Naive thymus-derived CD8-positive, alpha-beta T cell (primary cell): ENCODE measurements around the gene NOPCHAP1. TPM values are rescaled to one million over a fixed set of nuclear protein-coding genes. Genes with fewer than 3 reads are reported as not detected.

Experiments
- ATAC-seq, 2 donors: fragments of 150-1000 bp; cut with Tn5 transposase in 1 of 2; sonication (Bioruptor Pico), chemical (Tn5 transposase) in 1 of 2; 1 replicate in 1 of 2; 2 replicates in 1 of 2; pipeline ENCODE4 v1.10.0; 2021; ENCODE audit warnings: mild to moderate bottlenecking in 2 of 2, moderate library complexity in 2 of 2
- POLR2A ChIA-PET: fragments of 350-600 bp; sonication (Branson Sonifier 250); formaldehyde crosslinking; loops from one replicate; lab custom pipeline; 2021; ENCODE audit warnings: antibody characterized with exemption; lab: Charles Lee
- DNase-seq, 10 donors: peaks; one replicate each; pipeline versions ENCODE4 v3.0.0 to v3.0.0-alpha.2; 2020 to 2022
- H3K27ac Mint-ChIP-seq, 10 donors: one replicate each; pipeline ENCODE4 v1.8.0; 2020 to 2022; ENCODE audit warnings: mild to moderate bottlenecking in 10 of 10, mixed read lengths in 10 of 10, moderate library complexity in 4 of 10, inconsistent platforms in 1 of 10
- H3K27me3 Mint-ChIP-seq, 5 donors: one replicate each; pipeline ENCODE4 v1.8.0; 2021 to 2022; ENCODE audit warnings: mixed read lengths in 5 of 5
- H3K36me3 Mint-ChIP-seq, 3 donors: one replicate each; pipeline ENCODE4 v1.8.0; 2020 to 2022; ENCODE audit warnings: mixed read lengths in 3 of 3, mild to moderate bottlenecking in 2 of 3, inconsistent platforms in 1 of 3
- H3K4me1 Mint-ChIP-seq, 4 donors: one replicate each; pipeline ENCODE4 v1.8.0; 2021 to 2022; ENCODE audit warnings: mixed read lengths in 4 of 4
- H3K4me3 Mint-ChIP-seq, 10 donors: one replicate each; pipeline ENCODE4 v1.8.0; 2020 to 2022; ENCODE audit warnings: mild to moderate bottlenecking in 10 of 10, mixed read lengths in 10 of 10, moderate library complexity in 6 of 10, inconsistent platforms in 1 of 10
- H3K9me3 Mint-ChIP-seq, 9 donors: one replicate each; pipeline ENCODE4 v1.8.0; 2020 to 2022; ENCODE audit warnings: mixed read lengths in 9 of 9, mild to moderate bottlenecking in 3 of 9, inconsistent platforms in 1 of 9, moderate library complexity in 1 of 9
- polyA plus RNA-seq, 3 donors: library from polyadenylated mRNA; unstranded; fragments of 300-500 nt; fragmentation: Illumina TruSeq; gene quantifications; one replicate each; pipeline ENCODE4 v1.2.3, GENCODE V29; 2021
- total RNA-seq, 8 experiments: library from RNA in 2 of 8; stranded (reverse) in 2 of 8; gene quantifications; one replicate each; pipeline ENCODE4 v1.2.3 and lab custom pipeline; 2021 to 2026

The NOPCHAP1 gene
- total and polyA plus RNA-seq, 5 experiments from 2014 or later: 15.4 to 25.8 (median 16.8) TPM

- no peak for DNase-seq
- Mint-ChIP-seq H3K27me3 (no peaks in the 10 kb centered on the region), H3K9me3 (no peaks in the 10 kb centered on the region), H3K4me1 (peaks cover 6 to 16% (median 9%) of the 10 kb centered on the region in 4 donors), H3K4me3 (peak overlapping the region in 1 of 10 donors; percentile 52), H3K36me3 (no peaks in the 10 kb centered on the region), H3K27ac (peak overlapping the region in 4 of 10 donors; percentile 0 to 70 (median 34))
- no peak for ATAC-seq
- POLR2A ChIA-PET: no interaction called here
Observed at GRCh38 chr12:105030820-105031807, 45.0 kb downstream of the NOPCHAP1 start.

DNA sequence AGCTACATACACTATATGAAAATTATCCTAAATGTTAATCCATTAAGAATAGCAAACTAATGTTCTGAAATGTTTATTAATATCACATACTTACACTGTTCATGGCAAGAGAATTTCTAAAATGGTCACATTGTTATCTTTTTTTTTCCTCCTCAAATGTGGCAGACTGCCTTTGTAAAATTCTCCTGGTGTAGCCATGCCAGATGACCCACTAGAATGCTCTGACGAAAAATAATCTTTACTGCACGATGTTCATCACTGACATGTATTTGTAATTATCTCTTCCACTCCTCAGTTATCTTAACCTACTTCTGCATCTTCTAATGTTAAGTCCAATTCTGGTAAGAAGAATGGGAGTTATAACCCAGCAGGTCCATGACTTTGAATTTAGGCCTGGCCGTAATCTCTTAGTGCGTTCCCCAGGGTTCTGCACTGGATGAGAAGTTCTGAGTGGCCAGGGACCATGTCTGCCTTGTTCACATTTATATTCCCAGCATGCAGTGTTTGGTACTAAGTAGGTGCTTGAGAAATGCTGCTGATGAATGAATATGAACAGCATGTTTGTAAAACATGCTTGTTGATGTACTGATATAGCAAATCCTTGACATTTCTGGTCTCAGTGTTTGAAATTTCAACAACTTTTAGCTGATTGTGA, 46.7 kb downstream of the NOPCHAP1 start:
- Mint-ChIP-seq H3K27ac (peak overlapping the region in 1 of 10 donors; percentile 54), H3K27me3 (no peaks in the 10 kb centered on the region), H3K9me3 (no peaks in the 10 kb centered on the region), H3K4me3 (no peak overlapping the region), H3K4me1 (peaks cover 9 to 28% (median 20%) of the 10 kb centered on the region in 4 donors), H3K36me3 (no peaks in the 10 kb centered on the region)
- DNase-seq (no peak), ATAC-seq (no peak)
- POLR2A ChIA-PET: no interaction called here

GRCh38 chr12:105033851-105034250, 47.7 kb downstream of the NOPCHAP1 start:
- ATAC-seq (no peak), DNase-seq (no peak)
- POLR2A ChIA-PET: no interaction called here
- Mint-ChIP-seq H3K27ac (peak overlapping the region in 2 of 10 donors; percentile 10 to 54), H3K4me3 (no peak overlapping the region), H3K9me3 (no peaks in the 10 kb centered on the region), H3K27me3 (no peaks in the 10 kb centered on the region), H3K36me3 (no peaks in the 10 kb centered on the region), H3K4me1 (peaks cover 13 to 35% (median 25%) of the 10 kb centered on the region in 4 donors)

Other genes starting within 250 kb of the NOPCHAP1 start
- 1 to 10 TPM; 2.8 to 2.9 TPM for gene SLC41A2, start 28.0 kb upstream of the NOPCHAP1 start, total RNA-seq
- gene SLC41A2, start 28.0 kb upstream of the NOPCHAP1 start, polyA plus RNA-seq: under 1 TPM in 1 of 3 donors, not detected in 2; 0.69 TPM
- gene ALDH1L2, start 98.1 kb downstream of the NOPCHAP1 start, total RNA-seq: under 1 TPM; 0.14 to 0.47 TPM
- not detected for gene ALDH1L2, start 98.1 kb downstream of the NOPCHAP1 start, polyA plus RNA-seq
- 10 to 100 TPM; 75.1 to 87.8 TPM for gene WASHC4, start 121.4 kb downstream of the NOPCHAP1 start, total RNA-seq
- gene WASHC4, start 121.4 kb downstream of the NOPCHAP1 start, polyA plus RNA-seq: 10 to 100 TPM; 25.5 to 30.3 (median 29.0) TPM
- gene APPL2, start 249.9 kb downstream of the NOPCHAP1 start, total RNA-seq: 10 to 100 TPM; 66.2 to 71.2 TPM
- gene APPL2, start 249.9 kb downstream of the NOPCHAP1 start, polyA plus RNA-seq: 10 to 100 TPM in 2 of 3 donors, 1 to 10 TPM in 1; 8.2 to 14.6 (median 13.6) TPM